Activated CD8-positive, alpha-beta memory T cell treated with anti-CD3 and anti-CD28 coated beads for 24 hours (primary cell): ENCODE measurements around the gene BRD7.

Source experiments
- DNase-seq: peaks from one replicate; pipeline ENCODE4 v3.0.0-alpha.2; 2020

BRD7 gene

DNA sequence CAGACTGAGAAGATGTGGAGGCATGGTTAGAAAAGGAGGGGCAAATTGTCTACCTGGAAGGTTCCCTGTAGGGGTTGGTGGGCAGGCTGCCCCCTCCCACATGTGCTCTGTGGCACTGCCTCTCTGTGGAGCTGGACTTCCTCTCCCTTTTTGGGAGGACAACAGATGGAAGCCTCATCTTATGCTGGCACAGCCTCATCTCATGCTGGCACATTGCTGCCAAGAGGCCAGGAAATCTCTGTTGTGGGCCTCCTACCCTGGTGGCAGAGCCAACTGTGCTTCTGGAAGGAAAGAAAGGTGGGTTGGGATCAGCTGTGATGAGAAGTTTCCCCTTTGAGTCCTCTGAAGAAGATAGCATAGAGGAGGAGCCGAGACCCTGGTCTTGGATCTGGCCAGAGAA is 19.7 kb upstream of the BRD7 start:
- no peak for DNase-seq

DNA sequence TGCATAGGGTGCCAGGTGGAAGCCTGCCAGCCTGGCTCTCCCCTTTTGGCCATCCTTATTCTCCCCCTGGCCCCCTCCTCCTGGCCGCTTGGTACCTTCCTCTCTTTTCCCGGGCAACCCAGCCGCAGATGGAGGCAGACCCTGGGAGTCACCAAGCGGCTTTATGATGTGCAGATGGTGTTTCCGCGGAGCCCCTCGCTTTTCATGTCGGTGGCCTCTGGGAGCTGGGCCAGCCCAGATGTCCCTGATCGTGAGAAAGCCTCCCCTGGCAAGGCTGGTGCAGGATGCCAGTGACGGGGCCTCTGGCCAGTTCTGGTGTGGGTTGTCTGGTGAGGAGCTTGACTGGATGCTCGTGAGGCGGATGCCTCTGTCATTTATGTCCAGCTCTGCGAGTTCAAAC is 18.0 kb upstream of the BRD7 start:
- no peak for DNase-seq

DNA sequence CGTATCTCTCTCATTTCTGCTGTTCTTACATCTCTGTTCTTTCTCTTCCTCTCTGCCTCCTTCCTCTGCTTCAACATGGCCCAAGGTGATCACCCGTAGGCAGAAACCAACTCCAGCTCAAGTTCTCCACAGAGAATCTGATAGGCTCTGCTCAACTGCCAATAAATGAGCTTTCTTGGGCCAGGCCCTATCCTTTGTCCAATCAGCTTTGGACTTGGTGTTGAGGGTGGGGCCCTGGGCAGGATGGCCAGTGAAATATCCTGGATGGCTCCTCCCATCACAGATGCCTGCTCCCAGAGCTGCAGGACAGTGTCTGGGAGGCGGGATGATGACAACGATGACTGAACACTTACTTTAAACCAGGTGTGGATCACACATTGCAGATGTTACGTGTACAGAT is 17.4 kb upstream of the BRD7 start:
- DNase-seq: no peak

DNA sequence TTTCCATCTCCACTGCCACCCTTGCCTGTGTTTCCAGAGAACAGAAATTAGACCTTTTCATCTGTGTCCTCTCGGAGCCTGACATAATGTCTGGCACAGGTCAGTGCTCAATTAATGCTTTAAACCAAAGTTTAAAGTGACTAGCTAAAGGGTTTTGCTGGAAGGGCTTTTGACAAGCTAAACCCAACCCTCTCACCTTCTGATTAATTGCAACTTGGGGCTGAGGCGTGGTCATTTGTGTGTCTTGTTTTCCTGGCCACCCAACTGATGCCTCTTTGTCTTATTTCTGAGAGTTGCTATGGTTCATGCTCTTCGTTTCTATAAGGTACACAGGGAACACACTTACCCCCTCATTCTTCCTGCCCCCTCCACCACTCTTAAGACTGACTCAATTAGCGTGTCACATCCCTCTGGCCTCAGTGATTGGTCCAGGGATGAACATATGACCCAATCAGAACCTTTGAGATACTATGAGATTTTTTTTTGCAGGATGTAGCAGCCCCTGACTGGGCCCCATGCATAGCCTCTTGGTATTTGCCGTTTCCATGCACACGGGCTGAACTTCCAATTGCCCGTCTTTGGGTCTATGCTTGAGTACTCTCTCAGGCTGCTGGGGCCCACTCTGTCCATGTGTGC is 15.8 kb upstream of the BRD7 start:
- no peak for DNase-seq

- DNase-seq: no peak
Measured at GRCh38 chr16:50381679-50382440, 13.1 kb upstream of the BRD7 start.

DNA sequence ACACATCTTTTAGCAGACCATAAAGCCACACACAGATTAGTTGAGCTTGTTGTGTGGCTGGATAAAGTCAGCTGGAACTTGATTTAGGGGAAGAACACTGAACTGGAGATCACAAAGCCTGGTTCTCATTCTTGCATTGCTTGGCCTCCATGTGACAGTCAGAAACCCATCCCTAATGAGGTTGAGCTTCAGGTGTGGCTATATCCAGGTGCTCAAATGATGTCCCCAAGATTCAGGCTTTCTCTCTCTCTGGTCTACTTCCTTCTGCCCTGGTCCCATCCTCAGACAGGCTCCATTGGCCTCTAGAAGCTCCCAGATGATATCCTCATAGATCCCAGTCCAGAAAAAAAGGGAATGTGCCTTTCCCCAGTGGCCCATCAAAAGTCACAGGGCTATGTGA is 9.6 kb upstream of the BRD7 start:
- DNase-seq: no peak

DNA sequence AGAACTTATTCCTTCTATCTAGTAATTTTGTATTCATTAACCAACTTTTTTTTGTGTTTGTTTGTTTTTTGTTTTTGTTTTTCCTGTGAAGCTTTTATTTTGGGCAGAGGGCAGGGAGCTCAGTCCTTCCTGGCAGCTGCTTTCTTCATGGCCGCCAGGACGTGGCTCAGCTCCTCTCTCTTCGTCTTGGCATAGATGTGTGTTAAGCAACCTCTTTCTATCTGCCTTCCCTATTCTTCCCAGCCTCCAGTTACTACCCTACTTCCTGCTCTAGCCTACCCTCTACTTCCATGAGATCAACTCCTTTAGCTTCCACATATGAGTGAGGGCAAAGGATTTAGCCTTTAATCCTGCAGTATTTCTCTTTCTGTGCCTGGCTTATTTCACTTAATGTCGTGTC is 8.2 kb upstream of the BRD7 start:
- DNase-seq: no peak

GRCh38 chr16:50373780-50374179 is 5.0 kb upstream of the BRD7 start:
- no peak for DNase-seq

DNA sequence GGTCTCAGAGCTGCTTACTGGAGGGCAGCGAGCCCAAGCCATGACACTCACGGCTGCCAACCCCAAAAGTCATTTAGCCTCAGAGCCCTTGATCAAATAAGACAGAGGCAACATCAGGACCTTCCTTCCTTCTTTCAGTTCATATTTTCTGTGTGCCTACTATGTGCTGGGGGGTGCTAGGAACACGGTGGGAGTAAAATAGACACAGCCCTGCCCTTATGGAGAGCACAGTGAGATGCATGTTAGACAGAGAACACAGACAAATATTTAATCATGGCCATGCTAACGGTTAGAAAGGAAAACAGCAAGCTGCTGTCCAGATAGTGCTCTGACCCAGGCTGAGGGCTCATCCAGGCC is 4.5 kb upstream of the BRD7 start:
- DNase-seq: no peak

GRCh38 chr16:50372611-50373344 is 4.0 kb upstream of the BRD7 start:
- DNase-seq: no peak

DNA sequence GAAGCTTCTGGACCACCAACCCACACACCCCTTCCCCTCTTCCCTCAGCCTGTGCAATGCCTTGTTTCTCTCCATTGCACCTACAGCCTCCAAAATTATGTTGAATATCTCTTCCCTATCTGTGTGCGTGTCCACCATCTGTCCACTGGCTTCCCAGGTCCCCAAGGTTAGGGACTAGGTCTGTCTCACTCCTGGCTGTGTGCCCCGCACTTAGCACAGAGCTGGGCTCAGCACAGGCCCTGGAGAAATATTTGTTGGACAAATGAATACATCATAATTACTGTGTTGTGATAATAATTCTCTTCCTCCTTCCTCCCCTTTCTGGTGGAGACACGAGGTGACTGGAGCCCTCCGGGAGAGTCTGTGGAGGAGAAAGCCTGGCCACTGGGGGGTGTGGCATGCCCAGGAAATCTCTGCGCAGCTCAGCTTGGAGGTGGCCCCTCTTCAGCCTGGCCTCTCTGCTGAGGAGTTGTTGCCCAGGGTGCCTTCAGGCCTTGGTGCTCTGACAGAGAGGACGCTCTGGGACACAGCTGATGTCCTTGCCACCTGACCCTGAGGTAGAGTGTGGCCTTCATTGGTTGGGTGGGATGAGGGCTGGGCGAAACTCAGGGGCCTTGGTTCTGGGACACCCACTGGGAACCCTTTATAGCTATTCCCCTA is 3.3 kb upstream of the BRD7 start:
- no peak for DNase-seq

DNA sequence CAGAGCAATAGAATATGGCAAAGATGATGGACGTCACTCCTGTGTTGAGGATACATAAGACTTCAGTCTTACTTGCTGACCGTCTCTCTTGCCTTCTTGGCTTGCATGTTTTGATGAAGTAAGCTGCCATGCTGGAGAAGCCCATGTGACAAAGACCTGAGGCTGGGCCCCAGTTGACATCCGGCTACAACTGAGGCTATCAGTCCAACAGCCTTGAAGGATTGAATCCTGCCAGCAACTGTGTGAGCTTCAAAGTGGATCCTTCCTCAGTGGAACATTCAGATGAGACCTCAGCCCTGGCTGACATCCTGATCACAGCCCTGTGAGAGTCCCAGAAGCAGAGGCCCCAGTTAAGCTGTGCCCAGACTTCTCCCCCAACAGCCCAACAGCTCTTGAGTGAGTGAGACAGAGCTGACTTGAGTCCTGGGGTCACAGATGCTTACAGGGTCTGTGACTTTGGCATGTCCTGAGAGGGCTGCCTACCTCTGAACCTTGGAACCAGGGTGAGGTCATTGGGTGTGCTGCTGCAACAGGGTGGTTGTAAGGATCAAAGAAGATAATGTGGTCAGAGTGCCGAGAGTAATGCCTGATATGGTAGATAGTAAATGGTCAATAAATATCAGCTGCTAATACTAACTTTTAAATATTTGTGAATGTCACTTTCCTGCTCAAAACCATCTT is 2.4 kb upstream of the BRD7 start:
- DNase-seq: no peak

GRCh38 chr16:50369133-50369804 is 481 bp upstream of the BRD7 start:
- no peak for DNase-seq

DNA sequence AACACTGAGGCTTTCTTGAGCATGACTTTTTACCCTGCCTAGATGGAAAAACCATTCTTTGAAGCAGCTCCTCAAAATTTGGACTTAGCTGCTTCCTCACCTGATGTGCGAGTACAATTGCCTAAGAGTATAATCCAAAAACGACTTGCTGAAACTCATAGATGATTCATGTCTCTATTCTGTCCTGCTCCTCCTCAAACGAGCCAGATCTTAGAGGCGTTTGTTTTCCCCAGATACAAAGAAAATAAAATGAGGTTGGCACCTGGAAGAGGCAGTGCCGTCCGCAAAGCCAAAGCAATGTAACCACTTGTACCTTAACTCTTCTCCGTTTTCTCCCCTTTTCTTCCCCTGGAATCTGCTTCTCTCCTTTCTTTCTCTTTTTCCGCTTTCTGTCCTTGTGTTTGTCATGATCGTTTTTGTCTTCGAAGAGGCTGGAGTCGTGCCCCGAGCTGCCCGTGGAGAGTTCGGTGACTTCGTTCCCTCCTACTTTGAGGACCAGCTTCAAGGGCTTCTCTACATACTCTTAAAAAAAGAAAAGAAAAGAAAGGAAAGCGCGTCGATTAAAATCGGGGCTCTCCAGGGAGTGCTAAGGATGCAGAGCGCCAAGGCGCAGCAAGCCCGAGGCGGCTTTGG is 895 bp downstream of the BRD7 start:
- DNase-seq: no peak

GRCh38 chr16:50365791-50366575 is 2.8 kb downstream of the BRD7 start:
- DNase-seq: no peak

- DNase-seq: no peak
Measured at GRCh38 chr16:50363656-50364055, 5.1 kb downstream of the BRD7 start.

- no peak for DNase-seq
Measured at GRCh38 chr16:50360779-50361178, 8.0 kb downstream of the BRD7 start.

DNA sequence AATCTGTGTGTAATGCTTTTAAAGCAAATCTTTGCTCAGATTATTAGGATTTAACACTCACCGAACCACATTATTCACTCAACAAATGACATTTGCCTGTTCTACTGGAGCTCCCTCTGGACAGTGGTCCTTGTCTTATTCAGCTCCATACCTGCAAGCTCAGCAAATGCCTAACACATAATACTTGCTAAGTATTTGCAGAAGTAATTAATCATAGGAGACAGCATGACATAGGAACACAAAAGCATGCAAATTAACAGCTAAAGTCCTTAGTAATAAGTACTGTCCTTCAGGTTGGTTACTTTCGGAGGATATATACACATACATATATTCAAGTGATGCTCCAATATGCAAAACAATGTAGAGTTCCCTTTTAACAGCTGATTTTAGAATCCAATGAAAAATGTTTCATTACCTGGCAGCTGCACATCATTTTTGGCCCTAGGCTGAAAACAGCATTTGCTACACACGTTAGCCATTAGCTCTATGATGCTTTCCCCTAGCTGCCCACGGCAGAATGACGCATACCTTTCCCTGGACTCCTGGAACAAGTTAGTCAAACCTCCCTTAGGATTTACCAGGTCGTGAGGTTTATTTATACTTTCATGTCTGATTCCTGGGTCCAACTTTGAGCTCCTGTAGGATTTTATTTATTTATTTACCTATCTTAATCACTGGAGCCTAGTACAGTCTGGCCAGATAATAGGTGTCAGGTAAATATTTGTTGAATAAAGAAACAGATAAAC is 8.6 kb downstream of the BRD7 start:
- no peak for DNase-seq

GRCh38 chr16:50359626-50360025 is 9.2 kb downstream of the BRD7 start:
- no peak for DNase-seq
